GM13977 (cell line): ENCODE data around the gene PAX7.
"Not testable (repeated sequence)": the region's sequence is repeated elsewhere in the genome, so short reads cannot be mapped to it uniquely, and the experiment has no call there.

ENCODE experiments used
- DNase-seq: peaks from one replicate; pipeline ENCODE4 v3.0.0; 2012; ENCODE audit warnings: low spot score
- in situ Hi-C: fragments of 300-500 bp; cut with MboI; formaldehyde crosslinking; loops from one replicate; pipeline ENCODE4 v1.12.0; 2022; ENCODE audit warnings: low sequenced_read_pairs, low pct_unique_long_range_greater_than_20kb, mixed read lengths, inconsistent platforms; ENCODE audit not compliant: unreplicated experiment
- TF ChIP-seq, protein P1 (sequence below): IDR thresholded peaks from 2 replicates; pipeline ENCODE4 v1.5.1; 2012; ENCODE audit warnings: mild to moderate bottlenecking, control low read depth; ENCODE audit not compliant: insufficient read depth; ENCODE audit errors: extremely low read depth, missing control alignments

PAX7 gene

DNA sequence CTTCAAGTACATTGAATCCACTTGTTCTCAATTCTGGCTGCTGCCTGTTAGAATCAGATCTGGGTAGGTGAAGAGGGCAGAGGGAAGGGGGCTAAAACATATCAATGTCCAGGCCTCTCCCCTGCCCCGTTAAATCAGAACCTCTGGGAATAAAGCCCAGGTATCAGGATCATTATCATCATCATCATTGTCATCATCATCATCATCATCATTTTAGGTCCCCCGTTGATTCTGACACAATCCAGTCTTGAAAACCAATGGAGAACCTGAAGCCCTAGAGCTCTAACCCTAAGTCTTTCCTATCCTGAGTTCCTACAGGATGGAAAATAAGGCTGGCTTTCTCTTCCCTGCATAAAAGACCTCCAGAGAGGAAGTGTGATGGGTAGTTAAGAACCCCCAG is 135.7 kb downstream of the PAX7 start:
- no peak for DNase-seq
- TF ChIP-seq, protein P1, sequence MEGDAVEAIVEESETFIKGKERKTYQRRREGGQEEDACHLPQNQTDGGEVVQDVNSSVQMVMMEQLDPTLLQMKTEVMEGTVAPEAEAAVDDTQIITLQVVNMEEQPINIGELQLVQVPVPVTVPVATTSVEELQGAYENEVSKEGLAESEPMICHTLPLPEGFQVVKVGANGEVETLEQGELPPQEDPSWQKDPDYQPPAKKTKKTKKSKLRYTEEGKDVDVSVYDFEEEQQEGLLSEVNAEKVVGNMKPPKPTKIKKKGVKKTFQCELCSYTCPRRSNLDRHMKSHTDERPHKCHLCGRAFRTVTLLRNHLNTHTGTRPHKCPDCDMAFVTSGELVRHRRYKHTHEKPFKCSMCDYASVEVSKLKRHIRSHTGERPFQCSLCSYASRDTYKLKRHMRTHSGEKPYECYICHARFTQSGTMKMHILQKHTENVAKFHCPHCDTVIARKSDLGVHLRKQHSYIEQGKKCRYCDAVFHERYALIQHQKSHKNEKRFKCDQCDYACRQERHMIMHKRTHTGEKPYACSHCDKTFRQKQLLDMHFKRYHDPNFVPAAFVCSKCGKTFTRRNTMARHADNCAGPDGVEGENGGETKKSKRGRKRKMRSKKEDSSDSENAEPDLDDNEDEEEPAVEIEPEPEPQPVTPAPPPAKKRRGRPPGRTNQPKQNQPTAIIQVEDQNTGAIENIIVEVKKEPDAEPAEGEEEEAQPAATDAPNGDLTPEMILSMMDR = no peak
- in situ Hi-C loops = no loop called here

DNA sequence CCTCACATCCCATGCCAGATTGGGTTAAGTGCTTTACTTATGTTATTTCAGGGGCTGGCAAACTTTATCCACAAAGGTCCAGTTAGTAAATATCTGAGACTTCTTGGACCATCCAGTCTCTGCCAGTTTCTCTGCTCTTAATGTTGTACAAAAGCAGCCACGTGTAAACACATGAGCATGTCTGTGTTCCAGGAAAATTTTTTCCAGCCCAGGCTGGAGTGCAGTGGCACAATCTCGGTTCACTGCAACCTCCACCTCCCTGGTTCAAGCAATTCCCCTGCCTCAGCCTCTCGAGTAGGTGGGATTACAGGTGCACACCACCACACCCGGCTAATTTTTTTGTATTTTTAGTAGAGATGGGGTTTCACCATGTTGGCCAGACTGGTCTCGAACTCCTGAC is 136.9 kb downstream of the PAX7 start:
- DNase-seq, in situ Hi-C loops: not testable (repeated sequence)

DNA sequence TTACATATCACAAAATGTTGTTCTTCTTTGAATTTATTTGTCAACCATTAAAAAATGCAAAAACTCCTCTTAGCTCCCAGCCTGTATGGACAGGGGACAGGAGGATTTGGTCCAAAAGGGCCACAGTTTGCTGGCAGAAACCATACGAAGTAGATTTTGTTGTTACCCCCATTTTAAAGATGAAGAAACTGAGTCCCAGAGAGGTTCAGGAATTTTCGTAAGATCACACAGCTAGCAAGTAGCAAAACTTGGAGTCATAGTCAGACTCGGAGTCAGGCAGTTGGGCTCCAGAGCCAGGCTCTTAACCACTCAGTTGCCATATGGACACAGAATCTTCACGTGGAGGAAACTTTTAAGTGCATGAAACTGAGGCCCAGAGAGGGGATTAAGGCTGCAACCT is 137.4 kb downstream of the PAX7 start:
- in situ Hi-C loops = no loop called here
- TF ChIP-seq, protein P1 = no peak
- no peak for DNase-seq

DNA sequence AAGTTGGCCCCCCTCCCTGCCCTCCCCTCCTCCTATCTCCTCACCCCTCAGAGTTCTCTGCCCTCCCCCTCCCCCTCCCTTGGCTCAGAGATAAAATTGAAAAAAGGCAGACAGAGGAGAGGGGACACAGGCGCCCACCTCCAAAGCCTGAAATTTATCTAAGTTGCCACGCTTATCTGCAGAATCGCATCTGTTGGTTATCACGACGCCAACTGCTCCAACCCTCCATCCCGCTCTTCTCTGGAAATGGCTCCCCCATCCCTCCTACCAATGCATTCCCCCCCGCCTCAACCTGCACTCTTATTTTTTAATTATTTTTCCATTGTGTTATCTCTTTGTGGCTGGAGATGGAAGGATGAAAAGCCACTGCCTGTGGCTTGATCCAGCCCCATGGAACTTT is 138.5 kb downstream of the PAX7 start:
- TF ChIP-seq, protein P1 = no peak
- no peak for DNase-seq
- in situ Hi-C loops = no loop called here

DNA sequence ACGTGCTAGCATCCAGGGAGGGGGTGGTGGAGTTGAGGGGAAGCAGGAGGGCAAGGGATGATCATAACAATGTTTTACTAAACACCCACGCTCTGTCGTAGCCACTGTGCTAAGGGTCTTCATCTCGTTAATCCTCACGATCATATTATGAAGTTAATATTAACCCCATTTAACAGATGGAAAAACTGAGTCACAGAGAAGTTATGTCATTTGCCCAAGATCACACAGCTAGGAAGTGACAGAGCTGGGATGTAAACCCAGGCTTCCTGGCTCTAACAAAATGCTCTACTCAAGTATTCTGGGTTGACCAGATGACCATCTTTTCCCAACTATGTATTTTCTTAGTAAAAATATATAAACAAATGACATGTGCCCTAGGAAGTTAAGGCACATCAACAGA is 140.2 kb downstream of the PAX7 start:
- TF ChIP-seq, protein P1 = no peak
- in situ Hi-C loops = no loop called here
- DNase-seq = no peak

DNA sequence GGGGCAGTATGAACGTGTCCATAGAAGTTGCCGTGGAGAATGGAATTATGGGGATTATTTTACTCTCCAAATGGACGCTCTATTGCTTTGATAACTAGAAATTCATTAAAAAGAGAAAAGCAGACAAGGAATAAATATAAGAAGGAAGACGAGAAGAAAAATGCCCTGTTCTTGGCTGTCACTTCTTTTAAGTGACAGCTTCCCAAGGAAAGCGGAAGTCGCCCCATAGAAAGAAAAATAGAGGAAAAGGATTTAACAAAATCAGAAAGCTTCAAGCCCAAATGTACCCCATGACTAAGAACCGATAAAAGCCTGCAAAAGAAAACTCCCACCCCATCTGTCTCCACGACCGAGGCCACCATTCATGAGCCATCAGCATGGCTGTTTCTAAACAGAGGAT is 143.1 kb downstream of the PAX7 start:
- DNase-seq = no peak
- in situ Hi-C loops = no loop called here
- TF ChIP-seq, protein P1 = no peak

DNA sequence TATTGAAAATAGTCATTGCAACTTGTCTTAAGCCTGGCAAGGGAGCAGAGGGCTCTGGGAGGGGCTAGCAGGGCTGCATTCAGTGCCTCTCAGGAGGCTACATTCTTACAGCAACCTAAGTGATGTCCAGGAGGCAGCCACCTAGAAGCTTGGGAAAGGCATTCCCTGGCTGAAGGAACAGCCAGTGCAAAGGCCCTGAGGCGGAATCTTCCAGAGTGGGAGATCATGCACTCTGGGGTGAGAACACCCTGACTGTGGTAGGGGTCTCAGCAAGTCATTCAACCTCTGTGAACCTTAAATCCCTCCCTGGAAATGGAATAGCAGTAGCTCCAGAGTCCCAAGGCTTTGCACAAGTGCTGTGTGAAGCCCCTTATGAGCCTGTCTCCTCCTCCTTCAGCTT is 144.7 kb downstream of the PAX7 start:
- TF ChIP-seq, protein P1 = no peak
- in situ Hi-C loops = no loop called here
- no peak for DNase-seq
